Hepatocyte (in vitro differentiated cells): ENCODE data around the gene ZPR1. TPM values are rescaled to one million over a fixed set of nuclear protein-coding genes. Genes with fewer than 3 reads are reported as not detected.

Experiments
- DNase-seq: peaks from one replicate; pipeline ENCODE4 v3.0.0-alpha.2; 2016; ENCODE audit warnings: low spot score
- H2AFZ ChIP-seq: fragments of 200-600 bp; sonication (generic); 2 replicates; pipeline ENCODE4 v1.6.0; 2016; ENCODE audit warnings: antibody characterized with exemption, mild to moderate bottlenecking
- H3K27ac ChIP-seq: fragments of 200-600 bp; sonication (generic); 2 replicates; pipeline ENCODE4 v1.5.1; 2016; ENCODE audit warnings: mild to moderate bottlenecking
- H3K27me3 ChIP-seq: fragments of 200-600 bp; sonication (generic); 2 replicates; pipeline ENCODE4 v1.6.1; 2016
- H3K36me3 ChIP-seq: fragments of 200-600 bp; sonication (generic); replicated peaks from 2 replicates; pipeline ENCODE4 v1.5.1; 2016; ENCODE audit warnings: low read depth; ENCODE audit not compliant: insufficient read depth
- H3K4me1 ChIP-seq: fragments of 200-600 bp; sonication (generic); 2 replicates; pipeline ENCODE4 v1.5.1; 2016; ENCODE audit warnings: mild to moderate bottlenecking, moderate library complexity; ENCODE audit not compliant: insufficient read depth
- H3K4me2 ChIP-seq: fragments of 200-600 bp; sonication (generic); 2 replicates; pipeline ENCODE4 v1.6.0; 2016
- H3K4me3 ChIP-seq: fragments of 200-600 bp; sonication (generic); 2 replicates; pipeline ENCODE4 v1.5.1; 2016; ENCODE audit warnings: mild to moderate bottlenecking
- H3K79me2 ChIP-seq: fragments of 200-600 bp; sonication (generic); 2 replicates; pipeline ENCODE4 v1.6.0; 2017; ENCODE audit warnings: mild to moderate bottlenecking
- H3K9me2 ChIP-seq: fragments of 200-600 bp; sonication (generic); replicated peaks from 2 replicates; pipeline ENCODE4 v1.6.0; 2017; ENCODE audit warnings: mild to moderate bottlenecking; ENCODE audit not compliant: insufficient read depth
- H3K9me3 ChIP-seq: fragments of 200-600 bp; sonication (generic); 2 replicates; pipeline ENCODE4 v1.5.1; 2016; ENCODE audit warnings: low read depth, mild to moderate bottlenecking
- H4K20me1 ChIP-seq: fragments of 200-600 bp; sonication (generic); 2 replicates; pipeline ENCODE4 v1.6.0; 2016; ENCODE audit warnings: mild to moderate bottlenecking; ENCODE audit not compliant: insufficient read depth, poor library complexity, severe bottlenecking
- CTCF ChIP-seq: fragments of 200-600 bp; sonication (generic); IDR thresholded peaks from 2 replicates; pipeline ENCODE4 v1.5.1; 2016; ENCODE audit warnings: antibody characterized with exemption, mild to moderate bottlenecking; ENCODE audit not compliant: poor library complexity
- EZH2 ChIP-seq: fragments of 200-600 bp; sonication (generic); IDR thresholded peaks from 2 replicates; pipeline ENCODE4 v1.6.1; 2016; ENCODE audit warnings: antibody characterized with exemption, mild to moderate bottlenecking, borderline replicate concordance
- EZH2phosphoT487 ChIP-seq: fragments of 200-600 bp; sonication (generic); IDR thresholded peaks from one replicate; pipeline ENCODE4 v1.6.1; 2018; ENCODE audit warnings: antibody characterized with exemption, mild to moderate bottlenecking, low read depth, moderate library complexity; ENCODE audit not compliant: unreplicated experiment, severe bottlenecking
- WGBS: methylation state at CpG from one replicate; pipeline ENCODE4 v1.1.6; 2016; ENCODE audit warnings: low lambda C conversion rate; ENCODE audit errors: missing lambda C conversion rate; 5-methylcytosine and 5-hydroxymethylcytosine counted together
- polyA plus RNA-seq: library from polyadenylated mRNA; unstranded; fragments of >200 nt; fragmentation: Nextera tagmentation; extraction: Ambion mirVana; gene quantifications from 2 replicates; pipeline ENCODE4 v1.2.1, GENCODE V29; 2016
- total RNA-seq: library from RNA; depleted of rRNA; stranded (reverse); fragments of >200 nt; gene quantifications from 2 replicates; pipeline ENCODE4 v1.2.3, GENCODE V29; 2014

Gene ZPR1
- total and polyA plus RNA-seq, 2 experiments from 2014 or later = 38.6 to 50.1 TPM

GRCh38 chr11:116730601-116731000 lies 57.2 kb downstream of the ZPR1 start:
- no peak overlapping the region for H3K4me2 ChIP-seq
- peaks cover 5% of the 10 kb centered on the region for H3K27me3 ChIP-seq
- H3K36me3 ChIP-seq = no peaks in the 10 kb centered on the region
- TF ChIP-seq EZH2 (no peak), EZH2phosphoT487 (no peak), CTCF (no peak)
- no peaks in the 10 kb centered on the region for H4K20me1 ChIP-seq
- H3K4me1 ChIP-seq = no peaks in the 10 kb centered on the region
- H3K9me2 ChIP-seq = no peaks in the 10 kb centered on the region
- no peak overlapping the region for H3K27ac ChIP-seq
- H3K9me3 ChIP-seq = no peaks in the 10 kb centered on the region
- H3K79me2 ChIP-seq = no peaks in the 10 kb centered on the region
- 73% methylated on average over 6 of the region's 6 CpGs for WGBS
- DNase-seq = no peak
- H2AFZ ChIP-seq = no peak overlapping the region
- H3K4me3 ChIP-seq = no peak overlapping the region

DNA sequence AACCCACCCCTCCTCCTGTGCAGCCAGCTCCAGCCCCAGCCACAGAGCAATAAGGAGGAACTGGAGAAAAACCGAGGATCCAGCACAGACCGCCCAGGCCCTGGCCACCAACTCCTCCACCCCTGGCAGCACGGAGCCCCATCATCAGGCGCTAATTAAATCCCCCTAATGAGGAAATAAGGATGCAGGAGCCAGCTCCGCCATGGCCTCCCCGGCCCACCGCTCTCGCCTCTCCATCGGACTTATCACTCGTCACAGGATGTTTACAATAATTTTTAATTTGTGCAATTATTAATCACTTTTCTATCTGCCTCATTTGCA lies 57.6 kb downstream of the ZPR1 start:
- Histone ChIP-seq H4K20me1 (no peaks in the 10 kb centered on the region), H3K4me3 (no peak overlapping the region), H3K27ac (no peak overlapping the region), H3K9me2 (no peaks in the 10 kb centered on the region), H2AFZ (no peak overlapping the region), H3K27me3 (peaks cover 5% of the 10 kb centered on the region), H3K4me2 (no peak overlapping the region), H3K79me2 (no peaks in the 10 kb centered on the region), H3K4me1 (no peaks in the 10 kb centered on the region), H3K9me3 (no peaks in the 10 kb centered on the region), H3K36me3 (no peaks in the 10 kb centered on the region)
- 87% methylated on average over 10 of the region's 10 CpGs for WGBS
- no peak for TF ChIP-seq EZH2
- no peak for DNase-seq

DNA sequence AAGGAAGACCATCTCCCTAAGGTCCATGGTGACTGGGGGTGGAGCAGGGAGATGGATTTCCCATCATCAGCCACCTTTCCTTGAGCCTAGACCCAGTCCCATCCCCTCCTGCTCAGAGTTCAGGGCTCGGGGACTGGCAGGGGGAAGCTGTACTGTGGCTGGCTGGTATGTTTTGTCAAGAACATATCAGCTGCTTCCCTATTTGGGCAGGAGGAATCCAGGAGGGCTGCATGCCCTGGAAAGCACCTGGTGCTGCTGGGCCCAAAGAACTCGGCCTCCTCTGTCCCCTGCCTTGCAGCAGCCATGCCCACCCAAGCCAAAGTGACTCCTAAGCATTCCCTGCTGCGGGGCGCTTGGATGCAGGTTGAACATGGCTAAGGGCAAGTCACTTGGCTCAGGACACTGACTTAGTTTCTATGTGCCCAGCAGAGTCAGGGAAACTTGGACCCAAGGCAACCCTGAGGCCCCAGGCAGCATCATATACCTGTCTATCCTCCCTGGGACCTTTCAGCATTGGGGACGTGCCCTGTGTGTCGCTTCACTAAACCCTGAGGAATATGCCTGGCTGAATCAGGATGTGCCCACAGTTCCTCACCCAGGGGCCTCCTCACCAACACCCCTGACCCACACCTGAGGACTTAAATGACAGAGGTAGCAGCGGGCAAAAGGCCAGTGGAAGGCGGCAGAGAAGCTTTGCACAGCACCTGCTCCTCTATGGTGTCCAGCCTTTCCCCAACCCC lies 58.2 kb downstream of the ZPR1 start:
- Histone ChIP-seq H3K4me3 (no peak overlapping the region), H4K20me1 (no peaks in the 10 kb centered on the region), H3K4me2 (no peak overlapping the region), H3K27ac (no peak overlapping the region), H3K79me2 (no peaks in the 10 kb centered on the region), H2AFZ (no peak overlapping the region), H3K9me2 (no peaks in the 10 kb centered on the region), H3K9me3 (no peaks in the 10 kb centered on the region), H3K27me3 (peaks cover 5% of the 10 kb centered on the region), H3K4me1 (no peaks in the 10 kb centered on the region), H3K36me3 (no peaks in the 10 kb centered on the region)
- TF ChIP-seq EZH2phosphoT487 = no peak
- TF ChIP-seq EZH2 = no peak
- no peak for TF ChIP-seq CTCF
- no peak for DNase-seq
- WGBS = 88% methylated on average over 8 of the region's 8 CpGs

GRCh38 chr11:116727990-116728389 lies 59.8 kb downstream of the ZPR1 start:
- Histone ChIP-seq H3K27ac (no peak overlapping the region), H4K20me1 (no peaks in the 10 kb centered on the region), H3K9me2 (no peaks in the 10 kb centered on the region), H2AFZ (no peak overlapping the region), H3K9me3 (no peaks in the 10 kb centered on the region), H3K4me2 (no peak overlapping the region), H3K4me3 (no peak overlapping the region), H3K27me3 (peaks cover 5% of the 10 kb centered on the region), H3K79me2 (no peaks in the 10 kb centered on the region), H3K36me3 (no peaks in the 10 kb centered on the region), H3K4me1 (no peaks in the 10 kb centered on the region)
- no peak for TF ChIP-seq EZH2
- no peak for TF ChIP-seq CTCF
- TF ChIP-seq EZH2phosphoT487 = no peak
- DNase-seq = no peak
- WGBS = 81% methylated on average over 6 of the region's 6 CpGs
